PFSK-1 (cell line): ENCODE results near the gene SEMA4D.

Source experiments
- FOXP2 ChIP-seq: optimal IDR thresholded peaks from 2 replicates; pipeline ENCODE3; 2011; ENCODE audit warnings: borderline replicate concordance, control low read depth, inconsistent platforms; ENCODE audit not compliant: insufficient read depth; ENCODE audit errors: extremely low read length, extremely low read depth
- POLR2AphosphoS5 ChIP-seq: IDR thresholded peaks from 2 replicates; pipeline ENCODE4 v1.6.1; 2012; ENCODE audit warnings: low read depth, mild to moderate bottlenecking, control low read depth, low read length, moderate library complexity
- SIN3A ChIP-seq: IDR thresholded peaks from 2 replicates; pipeline ENCODE4 v1.6.1; 2012; ENCODE audit warnings: mild to moderate bottlenecking, low read length, moderate library complexity, borderline replicate concordance; ENCODE audit not compliant: insufficient read depth
- TAF1 ChIP-seq: IDR thresholded peaks from 2 replicates; pipeline ENCODE4 v1.6.1; 2012; ENCODE audit warnings: low read length, control low read depth, borderline replicate concordance; ENCODE audit not compliant: insufficient read depth
- TF ChIP-seq, protein P1 (sequence below), 2 experiments: IDR thresholded peaks; 2 replicates each; pipeline versions ENCODE4 v1.6.1 to v1.8.0; 2011 to 2012; ENCODE audit warnings: low read depth in 2 of 2, low read length in 2 of 2, control low read depth in 1 of 2, inconsistent platforms in 1 of 2, mild to moderate bottlenecking in 1 of 2, moderate library complexity in 1 of 2; ENCODE audit not compliant: insufficient read depth in 1 of 2

DNA sequence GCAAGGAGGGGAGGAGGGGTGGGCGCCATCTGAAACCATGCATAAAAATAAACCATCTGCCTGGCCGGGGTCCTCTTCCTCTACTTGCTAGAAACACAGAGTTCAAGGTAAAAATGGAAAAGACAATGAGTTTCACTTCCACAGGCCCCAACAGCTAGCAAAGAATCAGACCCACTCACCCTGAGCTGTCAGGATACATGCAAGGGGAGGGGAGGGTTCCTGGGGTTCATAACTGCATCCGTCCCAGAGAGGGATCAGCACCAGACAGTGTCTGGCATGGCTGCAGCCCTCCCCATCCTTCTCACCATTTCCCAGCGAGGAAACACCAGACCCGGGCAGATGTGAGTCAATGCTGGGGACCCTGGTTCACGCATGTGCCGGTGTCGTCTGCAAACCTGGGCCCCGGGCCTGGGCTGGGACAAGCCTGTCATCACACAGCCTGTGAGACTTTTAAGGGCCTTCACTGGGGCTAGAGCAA, 55.4 kb downstream of the SEMA4D start:
- TF ChIP-seq, protein P1, sequence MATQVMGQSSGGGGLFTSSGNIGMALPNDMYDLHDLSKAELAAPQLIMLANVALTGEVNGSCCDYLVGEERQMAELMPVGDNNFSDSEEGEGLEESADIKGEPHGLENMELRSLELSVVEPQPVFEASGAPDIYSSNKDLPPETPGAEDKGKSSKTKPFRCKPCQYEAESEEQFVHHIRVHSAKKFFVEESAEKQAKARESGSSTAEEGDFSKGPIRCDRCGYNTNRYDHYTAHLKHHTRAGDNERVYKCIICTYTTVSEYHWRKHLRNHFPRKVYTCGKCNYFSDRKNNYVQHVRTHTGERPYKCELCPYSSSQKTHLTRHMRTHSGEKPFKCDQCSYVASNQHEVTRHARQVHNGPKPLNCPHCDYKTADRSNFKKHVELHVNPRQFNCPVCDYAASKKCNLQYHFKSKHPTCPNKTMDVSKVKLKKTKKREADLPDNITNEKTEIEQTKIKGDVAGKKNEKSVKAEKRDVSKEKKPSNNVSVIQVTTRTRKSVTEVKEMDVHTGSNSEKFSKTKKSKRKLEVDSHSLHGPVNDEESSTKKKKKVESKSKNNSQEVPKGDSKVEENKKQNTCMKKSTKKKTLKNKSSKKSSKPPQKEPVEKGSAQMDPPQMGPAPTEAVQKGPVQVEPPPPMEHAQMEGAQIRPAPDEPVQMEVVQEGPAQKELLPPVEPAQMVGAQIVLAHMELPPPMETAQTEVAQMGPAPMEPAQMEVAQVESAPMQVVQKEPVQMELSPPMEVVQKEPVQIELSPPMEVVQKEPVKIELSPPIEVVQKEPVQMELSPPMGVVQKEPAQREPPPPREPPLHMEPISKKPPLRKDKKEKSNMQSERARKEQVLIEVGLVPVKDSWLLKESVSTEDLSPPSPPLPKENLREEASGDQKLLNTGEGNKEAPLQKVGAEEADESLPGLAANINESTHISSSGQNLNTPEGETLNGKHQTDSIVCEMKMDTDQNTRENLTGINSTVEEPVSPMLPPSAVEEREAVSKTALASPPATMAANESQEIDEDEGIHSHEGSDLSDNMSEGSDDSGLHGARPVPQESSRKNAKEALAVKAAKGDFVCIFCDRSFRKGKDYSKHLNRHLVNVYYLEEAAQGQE (IDR thresholded peaks at IDR 0.05; ENCODE audit: insufficient read depth in 1 of 2, low read depth in 2 of 2, low read length in 2 of 2): no peak
- TF ChIP-seq POLR2AphosphoS5: no peak
- TF ChIP-seq FOXP2: no peak
- TF ChIP-seq TAF1: no peak
- TF ChIP-seq SIN3A: no peak
